H9 (cell line): ENCODE results near the gene GPC6. TPM values are rescaled to one million over a fixed set of nuclear protein-coding genes. Genes with fewer than 3 reads are reported as not detected.

Experiments
- DNase-seq: peaks from one replicate; pipeline ENCODE4 v3.0.0-alpha.2; 2017
- H2AFZ ChIP-seq: one replicate; pipeline ENCODE4 v1.6.1; 2013; ENCODE audit warnings: mild to moderate bottlenecking, low read length, control low read depth, moderate library complexity
- H2AK5ac ChIP-seq: 2 replicates; pipeline ENCODE4 v1.6.1; 2013; ENCODE audit warnings: low read length, control low read depth, mixed read lengths; ENCODE audit not compliant: insufficient read length
- H2BK120ac ChIP-seq: one replicate; pipeline ENCODE4 v1.6.1; 2013; ENCODE audit warnings: low read depth, mild to moderate bottlenecking, low read length, control low read depth, inconsistent platforms; ENCODE audit not compliant: poor library complexity, severe bottlenecking
- H2BK12ac ChIP-seq: 2 replicates; pipeline ENCODE4 v1.6.1; 2013; ENCODE audit warnings: low read length, control low read depth, mixed read lengths, low read depth; ENCODE audit not compliant: insufficient read length
- H2BK15ac ChIP-seq: 2 replicates; pipeline ENCODE4 v1.6.1; 2013; ENCODE audit warnings: low read depth, low read length, control low read depth
- H2BK20ac ChIP-seq: one replicate; pipeline ENCODE4 v1.6.1; 2013; ENCODE audit warnings: low read depth, mild to moderate bottlenecking, low read length, control low read depth, inconsistent platforms; ENCODE audit not compliant: poor library complexity, severe bottlenecking
- H2BK5ac ChIP-seq: 2 replicates; pipeline ENCODE4 v1.6.1; 2013; ENCODE audit warnings: low read length, control low read depth, mixed read lengths; ENCODE audit not compliant: insufficient read length
- H3K14ac ChIP-seq: 2 replicates; pipeline ENCODE4 v1.6.1; 2013; ENCODE audit warnings: low read length, control low read depth; ENCODE audit not compliant: insufficient read depth
- H3K18ac ChIP-seq: 2 replicates; pipeline ENCODE4 v1.6.1; 2013; ENCODE audit warnings: low read depth, mild to moderate bottlenecking, mixed read lengths, low read length, control low read depth; ENCODE audit not compliant: insufficient read length
- H3K23ac ChIP-seq: 2 replicates; pipeline ENCODE4 v1.6.1; 2013; ENCODE audit warnings: low read length, control low read depth, mixed read lengths, low read depth; ENCODE audit not compliant: insufficient read length
- H3K23me2 ChIP-seq: 2 replicates; pipeline ENCODE4 v1.6.1; 2013; ENCODE audit warnings: low read depth, mild to moderate bottlenecking, mixed read lengths, low read length, control low read depth; ENCODE audit not compliant: insufficient read length, poor library complexity, severe bottlenecking
- H3K27ac ChIP-seq: 2 replicates; pipeline ENCODE4 v1.5.1; 2013; ENCODE audit warnings: low read length, control low read depth, mixed read lengths, low read depth; ENCODE audit not compliant: insufficient read length
- H3K27me3 ChIP-seq: 2 replicates; pipeline ENCODE4 v1.6.1; 2013; ENCODE audit warnings: low read length, control low read depth, inconsistent platforms; ENCODE audit not compliant: insufficient read depth
- H3K4ac ChIP-seq: 2 replicates; pipeline ENCODE4 v1.6.1; 2013; ENCODE audit warnings: low read depth, mild to moderate bottlenecking, control low read depth, inconsistent platforms, low read length, moderate library complexity
- H3K4me1 ChIP-seq: 2 replicates; pipeline ENCODE4 v1.6.1; 2013; ENCODE audit warnings: low read length, control low read depth, inconsistent platforms; ENCODE audit not compliant: insufficient read depth
- H3K4me2 ChIP-seq: 2 replicates; pipeline ENCODE4 v1.6.1; 2013; ENCODE audit warnings: low read length, control low read depth, mixed read lengths; ENCODE audit not compliant: insufficient read length, insufficient read depth
- H3K56ac ChIP-seq: 2 replicates; pipeline ENCODE4 v1.6.1; 2013; ENCODE audit warnings: low read depth, mild to moderate bottlenecking, mixed read lengths, low read length, control low read depth; ENCODE audit not compliant: insufficient read length
- H3K79me1 ChIP-seq: 2 replicates; pipeline ENCODE4 v1.6.1; 2013; ENCODE audit warnings: low read depth, mild to moderate bottlenecking, moderate library complexity, low read length, control low read depth, inconsistent platforms; ENCODE audit not compliant: insufficient read depth, poor library complexity, severe bottlenecking
- H3K79me2 ChIP-seq: 2 replicates; pipeline ENCODE4 v1.6.1; 2013; ENCODE audit warnings: low read length, control low read depth, inconsistent platforms; ENCODE audit not compliant: insufficient read depth
- H3K9ac ChIP-seq: 2 replicates; pipeline ENCODE4 v1.6.1; 2013; ENCODE audit warnings: low read length, control low read depth, mixed read lengths; ENCODE audit not compliant: insufficient read length; ENCODE audit errors: extremely low read depth
- H3K9me3 ChIP-seq: one replicate; pipeline ENCODE4 v1.6.1; 2013; ENCODE audit warnings: low read depth, low read length, inconsistent platforms; ENCODE audit not compliant: control insufficient read depth
- H3T11ph ChIP-seq: one replicate; pipeline ENCODE4 v1.6.1; 2013; ENCODE audit warnings: mild to moderate bottlenecking, low read length, control low read depth, inconsistent platforms
- H4K20me1 ChIP-seq: one replicate; pipeline ENCODE4 v1.6.1; 2013; ENCODE audit not compliant: control insufficient read depth, insufficient read length, insufficient read depth
- H4K5ac ChIP-seq: 2 replicates; pipeline ENCODE4 v1.6.1; 2013; ENCODE audit warnings: low read depth, mild to moderate bottlenecking, mixed read lengths, low read length, control low read depth; ENCODE audit not compliant: insufficient read length
- H4K8ac ChIP-seq: replicated peaks from 2 replicates; pipeline ENCODE4 v1.6.1; 2013; ENCODE audit warnings: low read length, control low read depth, mixed read lengths, low read depth; ENCODE audit not compliant: insufficient read length
- H4K91ac ChIP-seq: 2 replicates; pipeline ENCODE4 v1.6.1; 2013; ENCODE audit warnings: low read depth, mild to moderate bottlenecking, moderate library complexity, mixed read lengths, low read length, control low read depth; ENCODE audit not compliant: insufficient read length
- H3K27ac Mint-ChIP-seq, 3 experiments: 2 replicates in 2 of 3; 3 replicates in 1 of 3; pipeline ENCODE4 v1.8.0; 2020 to 2021; ENCODE audit warnings: mixed read lengths in 3 of 3, mild to moderate bottlenecking in 1 of 3, moderate library complexity in 1 of 3
- H3K27me3 Mint-ChIP-seq: 2 replicates; pipeline ENCODE4 v1.8.0; 2021; ENCODE audit warnings: low read depth, mild to moderate bottlenecking, moderate library complexity, mixed read lengths
- H3K36me3 Mint-ChIP-seq, 3 experiments: 2 replicates in 2 of 3; 3 replicates in 1 of 3; pipeline ENCODE4 v1.8.0; 2020 to 2021; ENCODE audit warnings: low read depth in 3 of 3, mixed read lengths in 3 of 3; ENCODE audit not compliant: insufficient read depth in 1 of 3
- H3K4me1 Mint-ChIP-seq, 2 experiments: 2 replicates each; pipeline ENCODE4 v1.8.0; 2020; ENCODE audit warnings: mixed read lengths in 2 of 2
- H3K4me3 Mint-ChIP-seq, 2 experiments: 2 replicates in 1 of 2; 3 replicates in 1 of 2; pipeline ENCODE4 v1.8.0; 2020 to 2021; ENCODE audit warnings: mild to moderate bottlenecking in 2 of 2, mixed read lengths in 2 of 2, moderate library complexity in 1 of 2
- H3K9me3 Mint-ChIP-seq, 2 experiments: 2 replicates in 1 of 2; 3 replicates in 1 of 2; pipeline ENCODE4 v1.8.0; 2020; ENCODE audit warnings: mild to moderate bottlenecking in 2 of 2, mixed read lengths in 2 of 2, moderate library complexity in 1 of 2
- WGBS: extraction: QIAGEN DNeasy Blood & Tissue Kit; methylation state at CpG from one replicate; pipeline ENCODE4 v1.1.7; 2013; ENCODE audit warnings: missing lambda C conversion rate, low lambda C conversion rate, mixed read lengths; ENCODE audit not compliant: insufficient read length; ENCODE audit errors: extremely low coverage; 5-methylcytosine and 5-hydroxymethylcytosine counted together
- total RNA-seq: library from RNA; stranded (reverse); gene quantifications from 2 replicates; pipeline ENCODE4 v1.2.1, GENCODE V29; 2021
- TF ChIP-seq, protein P1 (sequence below): fragments of 200-600 bp; sonication (generic); conservative IDR thresholded peaks from 3 replicates; pipeline ENCODE4 v1.8.0; 2021; ENCODE audit warnings: antibody characterized with exemption, mild to moderate bottlenecking

Gene GPC6
- total RNA-seq, 1 experiment from 2014 or later = 15.6 TPM

DNA sequence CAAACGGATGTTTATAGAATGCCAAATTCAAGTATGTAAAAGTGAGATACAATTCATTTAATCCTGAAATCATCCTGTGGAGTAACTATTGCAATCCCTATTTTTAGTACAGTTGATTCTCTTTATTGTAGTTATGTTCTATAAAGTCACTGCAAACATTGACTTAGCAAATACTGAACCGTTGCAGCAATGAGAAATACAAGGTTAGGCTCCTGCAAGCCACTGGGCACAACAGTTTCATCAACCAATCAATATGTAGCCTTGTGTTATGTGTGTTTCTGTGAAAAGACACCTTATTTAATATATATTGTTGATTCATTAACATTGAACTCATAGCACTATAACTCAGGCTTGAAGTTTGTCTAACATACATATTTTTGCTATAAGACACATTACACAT is 1078.4 kb downstream of the GPC6 start:
- H4K8ac ChIP-seq = no peak overlapping the region
- no peak overlapping the region for H3K27ac Mint-ChIP-seq
- no peaks in the 10 kb centered on the region for H4K20me1 ChIP-seq
- H3T11ph ChIP-seq = no peak overlapping the region
- TF ChIP-seq, protein P1, sequence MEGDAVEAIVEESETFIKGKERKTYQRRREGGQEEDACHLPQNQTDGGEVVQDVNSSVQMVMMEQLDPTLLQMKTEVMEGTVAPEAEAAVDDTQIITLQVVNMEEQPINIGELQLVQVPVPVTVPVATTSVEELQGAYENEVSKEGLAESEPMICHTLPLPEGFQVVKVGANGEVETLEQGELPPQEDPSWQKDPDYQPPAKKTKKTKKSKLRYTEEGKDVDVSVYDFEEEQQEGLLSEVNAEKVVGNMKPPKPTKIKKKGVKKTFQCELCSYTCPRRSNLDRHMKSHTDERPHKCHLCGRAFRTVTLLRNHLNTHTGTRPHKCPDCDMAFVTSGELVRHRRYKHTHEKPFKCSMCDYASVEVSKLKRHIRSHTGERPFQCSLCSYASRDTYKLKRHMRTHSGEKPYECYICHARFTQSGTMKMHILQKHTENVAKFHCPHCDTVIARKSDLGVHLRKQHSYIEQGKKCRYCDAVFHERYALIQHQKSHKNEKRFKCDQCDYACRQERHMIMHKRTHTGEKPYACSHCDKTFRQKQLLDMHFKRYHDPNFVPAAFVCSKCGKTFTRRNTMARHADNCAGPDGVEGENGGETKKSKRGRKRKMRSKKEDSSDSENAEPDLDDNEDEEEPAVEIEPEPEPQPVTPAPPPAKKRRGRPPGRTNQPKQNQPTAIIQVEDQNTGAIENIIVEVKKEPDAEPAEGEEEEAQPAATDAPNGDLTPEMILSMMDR = no peak
- H3K4me3 Mint-ChIP-seq = no peak overlapping the region
- no peak overlapping the region for H3K23ac ChIP-seq
- H3K23me2 ChIP-seq = no peaks in the 10 kb centered on the region
- no peak overlapping the region for H3K18ac ChIP-seq
- no peaks in the 10 kb centered on the region for H3K36me3 Mint-ChIP-seq
- H3K9me3 ChIP-seq = no peaks in the 10 kb centered on the region
- H2BK5ac ChIP-seq = no peak overlapping the region
- DNase-seq = no peak
- H2AK5ac ChIP-seq = no peak overlapping the region
- no peak overlapping the region for H2BK120ac ChIP-seq
- no peak overlapping the region for H3K4ac ChIP-seq
- H4K5ac ChIP-seq = no peak overlapping the region
- no peak overlapping the region for H2BK12ac ChIP-seq
- no peak overlapping the region for H3K4me2 ChIP-seq
- H2BK15ac ChIP-seq = no peak overlapping the region
- no CpG with 5 or more reads among the region's 2 CpGs for WGBS
- peaks cover 4% of the 10 kb centered on the region for H3K4me1 ChIP-seq
- no peak overlapping the region for H3K14ac ChIP-seq
- H3K56ac ChIP-seq = no peak overlapping the region
- no peak overlapping the region for H3K27ac ChIP-seq
- H3K79me1 ChIP-seq = no peaks in the 10 kb centered on the region
- no peaks in the 10 kb centered on the region for H3K27me3 ChIP-seq
- H3K27me3 Mint-ChIP-seq = no peaks in the 10 kb centered on the region
- peaks cover 22 to 26% of the 10 kb centered on the region in 2 experiments for H3K4me1 Mint-ChIP-seq
- H2BK20ac ChIP-seq = no peak overlapping the region
- no peak overlapping the region for H3K9ac ChIP-seq
- H3K9me3 Mint-ChIP-seq = no peaks in the 10 kb centered on the region
- no peak overlapping the region for H2AFZ ChIP-seq
- no peak overlapping the region for H4K91ac ChIP-seq
- no peaks in the 10 kb centered on the region for H3K79me2 ChIP-seq
